SU-DHL-6 (cell line): ENCODE measurements around the gene MYBBP1A.

Experiments used
- H2AFZ ChIP-seq: fragments of 200-600 bp; sonication (generic); 2 replicates; pipeline ENCODE4 v1.6.1; 2014; ENCODE audit warnings: low read depth, mild to moderate bottlenecking, moderate library complexity, mixed read lengths, antibody characterized with exemption, low read length; ENCODE audit not compliant: severe bottlenecking
- H3F3A ChIP-seq: fragments of 200-600 bp; shearing (Covaris generic); 2 replicates; pipeline ENCODE4 v1.6.0; 2016; ENCODE audit warnings: antibody characterized with exemption, mild to moderate bottlenecking; ENCODE audit not compliant: insufficient read depth
- H3K27ac ChIP-seq: fragments of 200-600 bp; sonication (generic); 2 replicates; pipeline ENCODE4 v1.5.1; 2016; ENCODE audit warnings: low read depth, mild to moderate bottlenecking, low read length, moderate library complexity, mixed read lengths
- H3K27me3 ChIP-seq: fragments of 200-600 bp; sonication (generic), shearing (Covaris generic); 2 replicates; pipeline ENCODE4 v1.6.0; 2014; ENCODE audit warnings: mild to moderate bottlenecking, low read length
- H3K36me3 ChIP-seq: fragments of 200-600 bp; sonication (generic); 2 replicates; pipeline ENCODE4 v1.6.1; 2014; ENCODE audit warnings: mild to moderate bottlenecking, low read length, mixed read lengths
- H3K4me2 ChIP-seq: fragments of 300-600, 200-600 bp; shearing (Covaris generic), sonication (generic); 2 replicates; pipeline ENCODE4 v1.6.0; 2014; ENCODE audit warnings: low read length, low read depth, mild to moderate bottlenecking; ENCODE audit not compliant: poor library complexity, severe bottlenecking
- H3K4me3 ChIP-seq: fragments of 200-600 bp; sonication (generic); 2 replicates; pipeline ENCODE4 v1.5.1; 2014; ENCODE audit warnings: antibody characterized with exemption, low read length, mild to moderate bottlenecking, mixed read lengths; ENCODE audit not compliant: insufficient read depth, poor library complexity, severe bottlenecking
- H3K79me2 ChIP-seq: fragments of 200-600 bp; sonication (generic); 2 replicates; pipeline ENCODE4 v1.6.1; 2014; ENCODE audit warnings: mild to moderate bottlenecking, low read length, moderate library complexity; ENCODE audit not compliant: insufficient read depth
- H3K9ac ChIP-seq: fragments of 200-600 bp; sonication (generic); 2 replicates; pipeline ENCODE4 v1.7.0; 2014; ENCODE audit warnings: mild to moderate bottlenecking, low read length
- H3K9me2 ChIP-seq: fragments of 200-600 bp; sonication (generic); replicated peaks from 2 replicates; pipeline ENCODE4 v1.6.1; 2014; ENCODE audit warnings: low read length; ENCODE audit not compliant: insufficient read depth
- H3K9me3 ChIP-seq: fragments of 200-600 bp; sonication (generic); 2 replicates; pipeline ENCODE4 v1.6.1; 2014; ENCODE audit warnings: low read length, mixed read lengths; ENCODE audit not compliant: insufficient read depth
- H4K20me1 ChIP-seq: fragments of 200-600 bp; sonication (generic); 2 replicates; pipeline ENCODE4 v1.6.1; 2014; ENCODE audit warnings: low read depth, mild to moderate bottlenecking, antibody characterized with exemption, low read length, moderate library complexity, mixed read lengths
- CTCF ChIP-seq: fragments of 200-600 bp; sonication (generic); IDR thresholded peaks from one replicate; pipeline ENCODE4 v1.5.1; 2017; ENCODE audit warnings: antibody characterized with exemption, mild to moderate bottlenecking, low read length, moderate library complexity; ENCODE audit not compliant: insufficient read depth, poor library complexity, severe bottlenecking
- EZH2phosphoT487 ChIP-seq: fragments of 200-600 bp; sonication (generic), shearing (Covaris generic); conservative IDR thresholded peaks from 2 replicates; pipeline ENCODE4 v1.6.1; 2018; ENCODE audit warnings: mild to moderate bottlenecking, antibody characterized with exemption, low read length, moderate library complexity, mixed read lengths

Gene MYBBP1A

GRCh38 chr17:4520894-4521600 lies 34.1 kb downstream of the MYBBP1A start:
- Histone ChIP-seq H4K20me1 (no peaks in the 10 kb centered on the region), H3K4me3 (no peak overlapping the region), H3K4me2 (no peak overlapping the region), H3K36me3 (no peaks in the 10 kb centered on the region), H3K9me2 (no peaks in the 10 kb centered on the region), H3K9ac (no peak overlapping the region), H3K27me3 (no peaks in the 10 kb centered on the region), H3K27ac (no peak overlapping the region), H3K9me3 (no peaks in the 10 kb centered on the region), H3F3A (peaks cover 10% of the 10 kb centered on the region), H2AFZ (no peak overlapping the region), H3K79me2 (no peaks in the 10 kb centered on the region)
- TF ChIP-seq EZH2phosphoT487, result no peak
- no peak for TF ChIP-seq CTCF

GRCh38 chr17:4520060-4520893 lies 34.9 kb downstream of the MYBBP1A start:
- no peak overlapping the region for H3K4me2 ChIP-seq
- H3F3A ChIP-seq, result peaks cover 10% of the 10 kb centered on the region
- no peaks in the 10 kb centered on the region for H3K36me3 ChIP-seq
- H3K4me3 ChIP-seq, result no peak overlapping the region
- H3K27me3 ChIP-seq, result no peaks in the 10 kb centered on the region
- no peaks in the 10 kb centered on the region for H4K20me1 ChIP-seq
- no peaks in the 10 kb centered on the region for H3K79me2 ChIP-seq
- no peaks in the 10 kb centered on the region for H3K9me3 ChIP-seq
- no peak overlapping the region for H2AFZ ChIP-seq
- H3K27ac ChIP-seq, result no peak overlapping the region
- H3K9ac ChIP-seq, result no peak overlapping the region
- H3K9me2 ChIP-seq, result no peaks in the 10 kb centered on the region
- TF ChIP-seq CTCF, result no peak
- no peak for TF ChIP-seq EZH2phosphoT487

GRCh38 chr17:4519361-4519788 lies 35.8 kb downstream of the MYBBP1A start:
- Histone ChIP-seq H3K79me2 (no peaks in the 10 kb centered on the region), H3K9me3 (no peaks in the 10 kb centered on the region), H3K4me2 (peak overlapping the region; percentile 53), H3K27ac (no peak overlapping the region), H3K9ac (peak overlapping the region; percentile 41; the same call in 1 of the 2 replicates), H3F3A (peaks cover 10% of the 10 kb centered on the region), H4K20me1 (no peaks in the 10 kb centered on the region), H3K9me2 (no peaks in the 10 kb centered on the region), H2AFZ (no peak overlapping the region), H3K4me3 (no peak overlapping the region), H3K27me3 (no peaks in the 10 kb centered on the region), H3K36me3 (no peaks in the 10 kb centered on the region)
- TF ChIP-seq EZH2phosphoT487 (no peak), CTCF (no peak)
